ENCODE results near the gene KLHL29. TPM values are rescaled to one million over a fixed set of nuclear protein-coding genes. Genes with fewer than 3 reads are reported as not detected.

Gene KLHL29
- total RNA-seq, 1 donor from 2014 or later, result 4.4 TPM

GRCh38 chr2:23482607-23483006, 97.6 kb downstream of the KLHL29 start:
- Mint-ChIP-seq H3K36me3 (ENCODE audit: insufficient read depth) (no peaks in the 10 kb centered on the region), H3K27me3 (peaks cover 27% of the 10 kb centered on the region), H3K27ac (no peak overlapping the region), H3K4me3 (ENCODE audit: low read depth) (no peak overlapping the region), H3K4me1 (ENCODE audit: low read depth) (peaks cover 24% of the 10 kb centered on the region), H3K9me3 (ENCODE audit: low read depth) (no peaks in the 10 kb centered on the region)
- no peak for TF ChIP-seq CTCF (IDR thresholded peaks at IDR 0.05; ENCODE audit: unreplicated experiment)
- no peak for DNase-seq (ENCODE audit: low spot score, unreplicated experiment)

- DNase-seq (ENCODE audit: low spot score, unreplicated experiment), result no peak
- Mint-ChIP-seq H3K4me1 (ENCODE audit: low read depth) (peaks cover 17% of the 10 kb centered on the region), H3K9me3 (ENCODE audit: low read depth) (no peaks in the 10 kb centered on the region), H3K36me3 (ENCODE audit: insufficient read depth) (no peaks in the 10 kb centered on the region), H3K4me3 (ENCODE audit: low read depth) (no peak overlapping the region), H3K27me3 (peaks cover 34% of the 10 kb centered on the region), H3K27ac (peak overlapping the region; percentile 61)
- TF ChIP-seq CTCF (IDR thresholded peaks at IDR 0.05; ENCODE audit: unreplicated experiment), result no peak
Measured at GRCh38 chr2:23483791-23484190, 98.8 kb downstream of the KLHL29 start.

- peaks cover 15% of the 10 kb centered on the region for H3K4me1 Mint-ChIP-seq (ENCODE audit: low read depth)
- H3K9me3 Mint-ChIP-seq (ENCODE audit: low read depth), result no peaks in the 10 kb centered on the region
- no peak overlapping the region for H3K27ac Mint-ChIP-seq
- H3K27me3 Mint-ChIP-seq, result peaks cover 31% of the 10 kb centered on the region
- no peak for DNase-seq (ENCODE audit: low spot score, unreplicated experiment)
- H3K4me3 Mint-ChIP-seq (ENCODE audit: low read depth), result no peak overlapping the region
- H3K36me3 Mint-ChIP-seq (ENCODE audit: insufficient read depth), result no peaks in the 10 kb centered on the region
- TF ChIP-seq CTCF (IDR thresholded peaks at IDR 0.05; ENCODE audit: unreplicated experiment), result no peak
Measured at GRCh38 chr2:23484275-23484674, 99.3 kb downstream of the KLHL29 start.

GRCh38 chr2:23484767-23485166, 99.8 kb downstream of the KLHL29 start:
- Mint-ChIP-seq H3K4me3 (ENCODE audit: low read depth) (no peak overlapping the region), H3K27me3 (peaks cover 31% of the 10 kb centered on the region)
- no peak for TF ChIP-seq CTCF (IDR thresholded peaks at IDR 0.05; ENCODE audit: unreplicated experiment)

GRCh38 chr2:23485261-23485660, 100.3 kb downstream of the KLHL29 start:
- DNase-seq (ENCODE audit: low spot score, unreplicated experiment), result no peak
- TF ChIP-seq CTCF (IDR thresholded peaks at IDR 0.05; ENCODE audit: unreplicated experiment), result no peak
- no peak overlapping the region for H3K4me3 Mint-ChIP-seq (ENCODE audit: low read depth)
- H3K27me3 Mint-ChIP-seq, result peaks cover 34% of the 10 kb centered on the region
- H3K9me3 Mint-ChIP-seq (ENCODE audit: low read depth), result no peaks in the 10 kb centered on the region
- peaks cover 15% of the 10 kb centered on the region for H3K4me1 Mint-ChIP-seq (ENCODE audit: low read depth)
- H3K27ac Mint-ChIP-seq, result no peak overlapping the region
- no peaks in the 10 kb centered on the region for H3K36me3 Mint-ChIP-seq (ENCODE audit: insufficient read depth)

More at GRCh38 chr2:23484767-23485166, 99.8 kb downstream of the KLHL29 start:
- no peaks in the 10 kb centered on the region for H3K9me3 Mint-ChIP-seq (ENCODE audit: low read depth)
- no peaks in the 10 kb centered on the region for H3K36me3 Mint-ChIP-seq (ENCODE audit: insufficient read depth)
- H3K27ac Mint-ChIP-seq, result no peak overlapping the region
- peaks cover 15% of the 10 kb centered on the region for H3K4me1 Mint-ChIP-seq (ENCODE audit: low read depth)
- no peak for DNase-seq (ENCODE audit: low spot score, unreplicated experiment)

Data from progenitor cell of endocrine pancreas (in vitro differentiated cells).